D721Med (cell line): Measurements from ENCODE around the gene TMA7B.

ENCODE experiments used
- DNase-seq: peaks from one replicate; pipeline ENCODE4 v3.0.0; 2011; ENCODE audit warnings: low spot score; ENCODE audit not compliant: insufficient read length
- FAIRE-seq: peaks from 2 replicates; lab custom pipeline; 2011; peaks lifted over from hg19 to GRCh38; lab: Jason Lieb, UNC
- TF ChIP-seq, protein P1 (sequence below): IDR thresholded peaks from 2 replicates; pipeline ENCODE4 v1.5.1; 2012; ENCODE audit warnings: mild to moderate bottlenecking, control low read depth; ENCODE audit not compliant: insufficient read depth; ENCODE audit errors: missing control alignments

The TMA7B gene

GRCh38 chr22:39926753-39927152, 33.4 kb upstream of the TMA7B start:
- TF ChIP-seq, protein P1, sequence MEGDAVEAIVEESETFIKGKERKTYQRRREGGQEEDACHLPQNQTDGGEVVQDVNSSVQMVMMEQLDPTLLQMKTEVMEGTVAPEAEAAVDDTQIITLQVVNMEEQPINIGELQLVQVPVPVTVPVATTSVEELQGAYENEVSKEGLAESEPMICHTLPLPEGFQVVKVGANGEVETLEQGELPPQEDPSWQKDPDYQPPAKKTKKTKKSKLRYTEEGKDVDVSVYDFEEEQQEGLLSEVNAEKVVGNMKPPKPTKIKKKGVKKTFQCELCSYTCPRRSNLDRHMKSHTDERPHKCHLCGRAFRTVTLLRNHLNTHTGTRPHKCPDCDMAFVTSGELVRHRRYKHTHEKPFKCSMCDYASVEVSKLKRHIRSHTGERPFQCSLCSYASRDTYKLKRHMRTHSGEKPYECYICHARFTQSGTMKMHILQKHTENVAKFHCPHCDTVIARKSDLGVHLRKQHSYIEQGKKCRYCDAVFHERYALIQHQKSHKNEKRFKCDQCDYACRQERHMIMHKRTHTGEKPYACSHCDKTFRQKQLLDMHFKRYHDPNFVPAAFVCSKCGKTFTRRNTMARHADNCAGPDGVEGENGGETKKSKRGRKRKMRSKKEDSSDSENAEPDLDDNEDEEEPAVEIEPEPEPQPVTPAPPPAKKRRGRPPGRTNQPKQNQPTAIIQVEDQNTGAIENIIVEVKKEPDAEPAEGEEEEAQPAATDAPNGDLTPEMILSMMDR = no peak
- no peak for DNase-seq
- no peak for FAIRE-seq

- DNase-seq (no peak), FAIRE-seq (no peak)
- TF ChIP-seq, protein P1 = no peak
Measured at GRCh38 chr22:39927544-39927943, 32.7 kb upstream of the TMA7B start.

GRCh38 chr22:39928536-39929520, 31.4 kb upstream of the TMA7B start:
- DNase-seq = no peak
- TF ChIP-seq, protein P1 = no peak
- no peak for FAIRE-seq

DNA sequence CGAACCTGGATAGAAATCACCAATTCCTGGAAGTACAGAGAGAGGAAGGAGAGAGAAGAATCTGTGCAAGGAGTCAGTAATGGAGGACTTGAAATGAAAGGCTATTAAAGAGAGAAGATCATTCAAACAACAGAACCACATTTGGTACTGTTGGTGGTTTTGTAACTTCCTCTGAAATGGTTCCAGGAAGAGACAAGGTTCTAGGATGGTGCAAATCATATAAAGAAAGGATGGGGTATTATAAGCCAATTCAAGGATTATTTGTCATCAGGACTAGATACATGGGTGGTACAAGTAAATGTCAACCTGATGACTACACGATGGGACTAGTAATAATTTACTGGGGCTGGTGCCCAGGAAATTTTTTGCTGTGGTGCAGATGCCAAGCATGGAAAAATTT, 28.9 kb upstream of the TMA7B start:
- DNase-seq = no peak
- FAIRE-seq = no peak
- TF ChIP-seq, protein P1 = no peak

DNA sequence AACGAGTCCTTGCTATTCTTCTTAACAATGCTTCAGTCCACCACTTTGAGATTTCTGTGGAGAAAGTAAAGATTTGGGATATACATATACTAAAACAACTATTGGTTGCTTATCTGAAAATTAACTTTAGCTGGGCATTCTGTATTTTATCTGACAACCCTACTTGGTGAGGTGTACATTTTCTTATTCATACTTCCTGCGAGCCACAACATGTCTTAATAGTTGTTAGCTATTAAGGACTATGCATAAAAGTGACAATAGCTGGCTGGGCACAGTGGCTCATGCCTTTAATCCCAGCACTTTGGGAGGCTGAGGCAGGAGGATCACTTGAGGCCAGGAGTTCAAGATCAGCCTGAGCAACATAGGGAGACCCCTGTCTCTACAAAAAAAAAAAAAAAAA, 28.0 kb upstream of the TMA7B start:
- FAIRE-seq (no peak), DNase-seq (no peak)
- TF ChIP-seq, protein P1 = no peak

DNA sequence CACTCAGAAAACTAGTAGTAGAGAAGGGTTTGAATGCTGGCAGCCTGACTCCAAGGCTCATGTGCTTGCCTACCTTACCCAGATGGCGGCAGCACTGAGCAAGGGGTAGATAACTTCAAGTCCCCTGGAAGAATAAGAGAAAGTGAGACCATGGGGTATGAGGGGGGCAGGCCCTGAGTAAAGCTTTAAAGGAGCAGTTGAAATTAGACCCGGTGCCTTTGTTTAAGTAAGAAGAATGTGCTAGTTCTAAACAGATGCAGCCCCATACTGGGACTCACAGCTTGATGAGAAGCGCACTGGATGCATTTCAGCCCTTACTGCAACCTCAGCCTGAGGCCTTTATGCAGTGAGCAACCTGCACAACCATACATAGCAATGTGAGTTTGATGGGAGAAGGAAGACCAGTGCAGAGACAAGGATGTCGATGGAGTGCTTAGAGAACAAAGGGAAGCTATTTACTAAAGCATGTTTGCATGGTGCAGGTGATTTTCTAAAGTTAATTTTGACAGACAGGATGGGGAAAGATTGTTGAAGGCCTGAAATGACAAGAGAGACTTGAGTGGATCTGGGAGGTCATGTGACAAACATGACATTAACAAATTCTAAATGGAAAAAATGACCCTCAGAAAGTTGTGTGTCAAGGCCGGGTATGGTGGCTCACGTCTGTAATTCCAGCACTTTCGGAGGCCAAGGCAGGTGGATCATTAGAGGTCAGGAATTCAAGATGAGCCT, 27.1 kb upstream of the TMA7B start:
- TF ChIP-seq, protein P1 = peak; percentile 54
- FAIRE-seq = no peak
- no peak for DNase-seq

DNA sequence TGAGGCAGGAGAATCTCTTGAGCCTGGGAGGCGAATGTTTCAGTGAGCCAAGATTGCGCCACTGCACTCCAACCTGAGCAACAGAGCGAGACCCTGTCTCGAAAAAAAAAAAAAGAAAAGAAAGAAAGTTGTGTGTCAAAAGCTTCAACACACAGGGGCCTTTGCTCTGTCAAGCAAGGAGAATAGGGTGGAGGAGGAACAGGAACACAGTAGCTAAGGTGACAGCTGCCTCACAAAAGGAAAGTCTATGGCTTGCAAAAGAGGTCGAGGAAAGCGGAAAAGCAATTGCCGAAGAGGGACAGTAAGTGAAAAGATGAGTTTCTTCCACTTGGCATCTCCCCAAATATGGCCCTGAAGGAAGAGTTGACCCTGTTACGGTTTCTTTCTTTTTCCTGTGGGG, 26.5 kb upstream of the TMA7B start:
- DNase-seq (no peak), FAIRE-seq (no peak)
- TF ChIP-seq, protein P1 = no peak
